Fibroblast of skin of right biceps (primary cell): ENCODE measurements around the gene WWOX.
A peak's percentile ranks its signal among the peaks of the same experiment; 100 is the strongest.

ENCODE experiments used
- DNase-seq: peaks from one replicate; pipeline ENCODE4 v3.0.0-alpha.2; 2013

The WWOX gene

GRCh38 chr16:78446486-78446885, 347.0 kb downstream of the WWOX start:
- no peak for DNase-seq

- no peak for DNase-seq
Measured at GRCh38 chr16:78446992-78447563, 347.6 kb downstream of the WWOX start.

GRCh38 chr16:78448658-78449271, 349.3 kb downstream of the WWOX start:
- DNase-seq = no peak

GRCh38 chr16:78450255-78450654, 350.8 kb downstream of the WWOX start:
- DNase-seq = no peak

- DNase-seq = no peak
Measured at GRCh38 chr16:78452025-78452555, 352.6 kb downstream of the WWOX start.

GRCh38 chr16:78455861-78456260, 356.4 kb downstream of the WWOX start:
- no peak for DNase-seq

GRCh38 chr16:78458588-78458987, 359.1 kb downstream of the WWOX start:
- DNase-seq = no peak

- no peak for DNase-seq
Measured at GRCh38 chr16:78460428-78460827, 361.0 kb downstream of the WWOX start.

- DNase-seq = no peak
Measured at GRCh38 chr16:78461087-78461486, 361.6 kb downstream of the WWOX start.

GRCh38 chr16:78461496-78462287, 362.2 kb downstream of the WWOX start:
- DNase-seq = peak; percentile 3

- no peak for DNase-seq
Measured at GRCh38 chr16:78462288-78463208, 363.1 kb downstream of the WWOX start.

- no peak for DNase-seq
Measured at GRCh38 chr16:78463591-78463990, 364.1 kb downstream of the WWOX start.

GRCh38 chr16:78464833-78465232, 365.4 kb downstream of the WWOX start:
- DNase-seq = no peak

GRCh38 chr16:78465730-78466129, 366.3 kb downstream of the WWOX start:
- no peak for DNase-seq

- DNase-seq = no peak
Measured at GRCh38 chr16:78469787-78470186, 370.3 kb downstream of the WWOX start.

GRCh38 chr16:78473031-78473699, 373.7 kb downstream of the WWOX start:
- DNase-seq = no peak

GRCh38 chr16:78474762-78475161, 375.3 kb downstream of the WWOX start:
- no peak for DNase-seq

GRCh38 chr16:78476615-78477014, 377.2 kb downstream of the WWOX start:
- no peak for DNase-seq

- no peak for DNase-seq
Measured at GRCh38 chr16:78478267-78478861, 378.9 kb downstream of the WWOX start.

GRCh38 chr16:78479723-78480122, 380.3 kb downstream of the WWOX start:
- DNase-seq = no peak

GRCh38 chr16:78480588-78480987, 381.1 kb downstream of the WWOX start:
- DNase-seq = no peak
